ENCODE measurements around the gene RFLNA. TPM values are rescaled to one million over a fixed set of nuclear protein-coding genes. Genes with fewer than 3 reads are reported as not detected.

The RFLNA gene
- total and polyA plus RNA-seq, 2 of the 4 experiments (the other 2 are of a cell fraction), result not detected

- no peak for ATAC-seq (ENCODE audit: low read depth)
- H3K4ac ChIP-seq (ENCODE audit: low read depth, low read length), result no peak overlapping the region
- H2BK15ac ChIP-seq (ENCODE audit: low read depth, low read length), result no peak overlapping the region
- in situ Hi-C loops (cut with MboI; ENCODE audit: low sequenced_read_pairs), result no loop called here
- H3K4me3 ChIP-seq (ENCODE audit: insufficient read depth, low read depth, low read length), result no peak overlapping the region
- H4K91ac ChIP-seq (ENCODE audit: insufficient read depth, low read depth, low read length), result no peak overlapping the region
- 97% methylated on average over 9 of the region's 11 CpGs; no CpG with 5 or more reads in 1 of the 2 experiments for WGBS, 2 experiments (ENCODE audit: extremely low coverage in 2 of 2, insufficient read length in 1 of 2)
- peaks cover 7% of the 10 kb centered on the region for H3K9me1 ChIP-seq (ENCODE audit: insufficient read depth, low read length)
- H3K27ac ChIP-seq (ENCODE audit: insufficient read depth, low read length), result no peak overlapping the region
- no peaks in the 10 kb centered on the region for H3K9me3 ChIP-seq (ENCODE audit: control insufficient read depth, insufficient read depth, low read length)
- no peak overlapping the region for H2BK120ac ChIP-seq (ENCODE audit: low read depth, low read length)
- H3K23ac ChIP-seq (ENCODE audit: low read depth, low read length), result no peak overlapping the region
- POLR2A ChIA-PET (ENCODE audit: unreplicated experiment), result no interaction called here
- H2BK20ac ChIP-seq (ENCODE audit: low read depth, low read length), result no peak overlapping the region
- TF ChIP-seq ELK1 (IDR thresholded peaks at IDR 0.05; ENCODE audit: borderline replicate concordance, low read depth, low read length) (no peak), CTCF (conservative IDR thresholded peaks at IDR 0.05; ENCODE audit: low read depth, low read length) (no peak), NFE2L2 (IDR thresholded peaks at IDR 0.05; ENCODE audit: low read depth, low read length) (no peak), MXI1 (IDR thresholded peaks at IDR 0.05; ENCODE audit: borderline replicate concordance, low read depth, low read length) (no peak), CEBPB (IDR thresholded peaks at IDR 0.05; ENCODE audit: low read depth, low read length) (no peak), MAFK (IDR thresholded peaks at IDR 0.05; ENCODE audit: low read depth, low read length) (no peak), MAZ (IDR thresholded peaks at IDR 0.05; ENCODE audit: borderline replicate concordance, low read depth, low read length) (no peak), FOS (IDR thresholded peaks at IDR 0.05; ENCODE audit: low read depth, low read length) (no peak), CHD1 (IDR thresholded peaks at IDR 0.05; ENCODE audit: low read depth, low read length) (no peak), RFX5 (IDR thresholded peaks at IDR 0.05; ENCODE audit: low read depth, low read length) (no peak), RCOR1 (IDR thresholded peaks at IDR 0.05; ENCODE audit: insufficient replicate concordance, low read length) (no peak), USF2 (IDR thresholded peaks at IDR 0.05; ENCODE audit: low read depth, low read length) (no peak), RAD21 (IDR thresholded peaks at IDR 0.05; ENCODE audit: low read length) (no peak), BHLHE40 (IDR thresholded peaks at IDR 0.05; ENCODE audit: low read depth, low read length) (no peak), SMC3 (IDR thresholded peaks at IDR 0.05; ENCODE audit: low read depth, low read length) (no peak), POLR2A (IDR thresholded peaks at IDR 0.05; ENCODE audit: low read depth, low read length) (no peak)
- H2AK9ac ChIP-seq (replicated peaks; ENCODE audit: low read depth, low read length, poor library complexity), result no peak overlapping the region
- H3K18ac ChIP-seq (ENCODE audit: low read depth, low read length), result no peak overlapping the region
- dilution Hi-C loops (cut with HindIII; ENCODE audit: low sequenced_read_pairs, unreplicated experiment), result no loop called here
- no peak overlapping the region for H3K9ac ChIP-seq (ENCODE audit: low read depth, low read length)
- H3K27me3 ChIP-seq (ENCODE audit: control insufficient read depth, insufficient read depth, low read length), result no peaks in the 10 kb centered on the region
- H4K20me1 ChIP-seq (ENCODE audit: insufficient read depth, low read length), result peaks cover 91% of the 10 kb centered on the region
- BruUV-seq (replicated peaks), result no TSS peak
- no peak for DNase-seq
- H2BK5ac ChIP-seq (ENCODE audit: low read depth, low read length, poor library complexity, severe bottlenecking), result no peak overlapping the region
- H3K14ac ChIP-seq (replicated peaks; ENCODE audit: low read depth, low read length), result no peak overlapping the region
- peaks cover 50% of the 10 kb centered on the region for H3K36me3 ChIP-seq (ENCODE audit: control insufficient read depth, insufficient read depth, low read length)
- intact Hi-C loops (cut with micrococcal nuclease), result no loop called here
- no peak overlapping the region for H2AK5ac ChIP-seq (ENCODE audit: low read depth, low read length)
- H4K8ac ChIP-seq (ENCODE audit: low read depth in 2 of 2, low read length in 2 of 2), result no peak overlapping the region
- no peak overlapping the region for H2AFZ ChIP-seq (replicated peaks; ENCODE audit: low read length, poor library complexity)
- H3K56ac ChIP-seq (ENCODE audit: extremely low read depth, insufficient read depth, low read length), result no peak overlapping the region
- H3K4me2 ChIP-seq (ENCODE audit: low read depth, low read length), result no peak overlapping the region
- H3K79me1 ChIP-seq (ENCODE audit: low read depth in 1 of 2, low read length in 2 of 2), result peaks cover 18 to 74% of the 10 kb centered on the region in 2 experiments; a peak in 3 of 4 replicates
- no peak overlapping the region for H4K5ac ChIP-seq (ENCODE audit: low read depth, low read length)
- CTCF ChIA-PET, result no interaction called here
- peaks cover 14% of the 10 kb centered on the region for H3K4me1 ChIP-seq (ENCODE audit: control insufficient read depth, insufficient read depth, low read length)
Measured at GRCh38 chr12:124364543-124364942, 69.7 kb downstream of the RFLNA start.

Measured in IMR-90 (cell line).